GM18867 (cell line): ENCODE data around the gene PACS1.
A peak's percentile ranks its signal among the peaks of the same experiment; 100 is the strongest.
"Not testable (repeated sequence)": the region's sequence is repeated elsewhere in the genome, so short reads cannot be mapped to it uniquely, and the experiment has no call there.

Source experiments
- ATAC-seq: cut with Tn5 transposase; IDR thresholded peaks from one replicate; pipeline ENCODE4 v1.9.1; 2021; ENCODE audit warnings: mild to moderate bottlenecking, moderate library complexity; ENCODE audit not compliant: unreplicated experiment

The PACS1 gene

DNA sequence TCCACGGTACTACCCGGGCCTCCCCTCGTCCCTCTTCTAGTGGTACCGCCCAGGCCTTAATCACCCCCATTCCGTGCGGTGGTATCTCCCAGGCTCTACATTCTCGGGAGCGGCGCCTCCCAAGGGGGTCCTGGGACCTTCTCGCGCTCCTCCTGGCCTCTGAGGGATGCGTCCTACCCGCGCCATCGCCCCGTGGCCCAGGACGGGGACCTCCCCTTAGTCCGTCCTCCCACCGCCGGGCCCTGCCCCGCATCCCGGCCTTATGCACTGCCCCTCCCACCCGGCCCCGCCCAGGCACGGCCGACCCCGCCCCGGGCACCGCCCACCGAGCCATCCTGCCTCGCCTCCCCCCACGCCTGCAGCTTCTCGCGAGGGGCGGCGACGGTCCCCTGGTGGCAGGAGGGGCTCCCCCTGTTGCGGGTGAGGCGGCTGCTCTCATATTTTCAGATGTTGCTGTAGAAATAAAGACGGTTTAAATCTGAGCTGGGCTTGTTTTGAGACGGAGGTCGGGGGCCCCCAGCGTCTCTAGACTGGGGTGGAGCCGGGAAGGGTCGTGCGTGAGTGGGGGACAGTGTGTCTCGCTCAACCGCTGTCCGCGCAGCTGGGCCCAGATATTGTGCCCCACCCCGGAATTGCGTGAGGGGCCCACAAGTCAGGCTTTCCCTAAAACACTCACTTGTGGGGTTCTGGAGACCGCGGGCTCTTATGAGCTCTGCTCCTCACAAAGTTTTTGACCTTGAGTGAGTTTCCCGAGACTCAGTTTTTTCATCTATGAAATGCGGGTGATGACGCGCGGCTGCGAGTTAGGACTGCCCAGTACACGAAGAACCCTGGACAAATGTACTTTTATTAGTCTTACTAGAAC lies 197.5 kb downstream of the PACS1 start:
- peak; percentile 50 for ATAC-seq

DNA sequence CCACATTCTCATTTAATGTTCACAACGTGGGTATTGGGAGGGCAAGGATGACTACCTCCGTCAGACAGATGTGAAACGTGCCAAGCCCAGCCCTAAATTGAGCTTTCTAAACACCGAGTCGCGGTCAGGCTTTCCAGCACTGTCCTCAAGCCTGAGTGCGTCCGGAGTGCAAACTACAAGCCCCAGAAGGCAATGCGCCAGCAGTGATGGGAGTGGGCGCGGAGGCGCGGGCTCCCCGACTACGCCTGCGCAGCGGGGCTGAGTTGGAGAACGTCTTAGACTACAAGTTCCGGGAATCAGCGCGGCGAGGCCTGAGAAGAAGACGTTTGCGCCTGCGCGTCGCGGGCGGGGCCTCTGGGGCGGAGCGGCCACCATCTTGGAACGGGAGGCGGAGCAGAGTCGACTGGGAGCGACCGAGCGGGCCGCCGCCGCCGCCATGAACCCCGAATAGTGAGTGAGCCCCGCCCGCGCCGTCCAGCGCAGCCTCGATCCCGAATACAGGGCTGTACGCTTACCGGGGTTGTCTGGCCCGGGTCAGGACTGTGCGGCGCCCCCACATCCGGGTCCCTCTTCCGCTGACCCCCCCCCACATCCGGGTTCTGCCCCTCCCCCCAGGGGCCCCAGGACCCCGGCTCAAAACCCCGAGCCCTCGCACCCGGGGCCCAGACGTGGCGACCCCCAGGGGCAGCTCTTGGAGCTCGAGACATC lies 198.3 kb downstream of the PACS1 start, which contains the start of gene RAB1B:
Gene RAB1B, plus strand, starts transcription at position 396 of the 708 bp plus-strand sequence. Its CDS starts 41 bp downstream, at position 437.
- ATAC-seq = peak; percentile 76

DNA sequence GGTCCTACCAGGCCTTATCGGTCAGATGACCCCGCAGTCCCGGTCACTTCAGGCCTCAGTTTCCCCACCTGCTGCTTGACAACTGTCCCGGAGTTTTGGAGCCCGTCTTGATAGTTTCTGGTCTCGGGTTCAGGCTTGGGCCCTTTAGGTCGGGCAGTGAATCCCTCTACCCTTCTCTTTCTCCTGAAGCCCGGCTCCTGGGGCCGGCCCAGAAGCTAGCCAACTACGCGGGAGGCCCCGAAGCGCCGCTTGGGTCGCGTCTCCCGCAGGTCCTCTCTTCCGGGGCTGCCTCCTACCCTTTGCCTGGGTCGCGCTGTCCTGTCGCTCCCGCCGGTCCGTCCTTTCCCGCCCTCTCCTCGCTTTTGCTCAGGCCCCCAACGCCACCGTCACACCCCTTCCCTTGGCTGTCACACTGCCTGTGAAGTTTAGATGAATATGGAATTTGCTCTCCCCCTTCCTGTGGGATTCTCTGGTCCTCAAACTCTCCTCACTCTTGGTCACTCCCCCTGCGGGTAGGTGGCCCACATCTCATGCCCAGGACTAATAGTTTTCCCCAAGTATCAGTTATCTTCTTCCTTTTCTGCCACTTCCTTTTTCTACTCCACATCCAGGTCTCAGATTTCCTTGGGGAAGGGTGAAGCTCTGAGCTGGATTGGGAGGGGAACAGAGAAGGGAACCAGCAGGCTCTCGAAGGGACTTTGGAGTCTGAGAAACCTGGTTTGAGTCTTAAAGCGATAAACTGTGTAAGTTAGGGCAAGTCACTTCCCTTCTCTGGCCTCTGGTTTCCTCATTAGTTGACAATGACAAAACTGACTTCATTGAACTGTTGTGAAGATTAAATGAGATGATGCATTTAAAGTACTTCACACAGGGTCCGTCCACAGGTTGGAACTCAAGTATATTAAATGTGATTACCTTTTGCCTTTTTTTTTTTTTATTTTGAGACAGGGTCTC lies 199.2 kb downstream of the PACS1 start:
- no peak for ATAC-seq

DNA sequence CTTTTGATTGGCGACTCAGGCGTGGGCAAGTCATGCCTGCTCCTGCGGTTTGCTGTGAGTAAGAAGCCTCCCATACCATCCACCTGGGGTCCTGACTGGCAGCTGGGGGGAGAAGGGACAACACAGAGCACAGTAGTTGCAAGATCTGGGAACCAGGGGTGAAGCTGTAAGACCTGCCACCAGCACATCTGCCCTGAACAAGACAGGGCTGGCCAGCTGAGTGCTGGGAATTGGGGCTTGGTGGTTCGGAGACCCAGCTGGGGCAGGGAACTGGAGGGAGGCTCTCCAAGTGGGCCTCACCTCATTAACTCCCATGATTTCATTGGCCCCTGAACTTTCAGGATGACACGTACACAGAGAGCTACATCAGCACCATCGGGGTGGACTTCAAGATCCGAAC lies 201.7 kb downstream of the PACS1 start:
- no peak for ATAC-seq

DNA sequence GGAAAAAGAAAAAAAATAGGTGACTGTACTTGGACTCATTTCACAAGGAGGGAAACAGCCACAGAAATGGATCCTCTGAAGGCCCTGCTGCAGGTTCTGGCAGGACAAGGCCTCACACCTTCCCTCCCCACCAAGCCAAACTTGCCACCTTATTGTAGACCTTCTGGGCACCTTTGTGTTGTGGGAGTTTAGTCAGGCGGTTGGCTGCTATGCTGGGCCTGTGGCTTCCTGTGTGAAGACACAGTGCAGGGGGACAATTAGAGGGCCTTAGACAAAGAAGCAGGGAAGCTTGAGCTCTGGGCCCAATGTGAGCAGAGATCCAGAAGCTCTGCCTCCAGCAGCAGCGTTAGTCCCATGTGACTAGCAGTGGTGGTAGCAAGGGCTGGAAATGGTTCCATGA lies 202.5 kb downstream of the PACS1 start:
- no peak for ATAC-seq

DNA sequence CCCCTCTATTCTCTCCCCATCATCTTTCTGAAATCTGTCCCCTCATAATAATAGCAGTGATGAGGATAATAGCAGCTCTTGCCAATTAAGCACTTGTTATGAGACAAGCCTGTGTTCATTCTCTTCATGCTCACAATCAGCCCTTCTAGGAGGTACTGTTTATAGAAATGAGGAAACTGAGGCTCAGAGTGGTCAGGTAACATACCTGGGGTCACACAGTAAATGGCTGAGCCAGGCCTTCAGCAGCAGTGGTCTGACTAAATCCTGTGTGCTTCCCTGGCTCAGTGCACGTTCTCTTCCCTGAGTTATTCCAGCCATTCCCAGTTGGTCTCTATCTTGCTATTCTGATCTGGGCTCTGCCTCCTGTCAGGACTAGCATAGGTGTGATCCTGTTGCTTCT lies 204.1 kb downstream of the PACS1 start:
- ATAC-seq = no peak

DNA sequence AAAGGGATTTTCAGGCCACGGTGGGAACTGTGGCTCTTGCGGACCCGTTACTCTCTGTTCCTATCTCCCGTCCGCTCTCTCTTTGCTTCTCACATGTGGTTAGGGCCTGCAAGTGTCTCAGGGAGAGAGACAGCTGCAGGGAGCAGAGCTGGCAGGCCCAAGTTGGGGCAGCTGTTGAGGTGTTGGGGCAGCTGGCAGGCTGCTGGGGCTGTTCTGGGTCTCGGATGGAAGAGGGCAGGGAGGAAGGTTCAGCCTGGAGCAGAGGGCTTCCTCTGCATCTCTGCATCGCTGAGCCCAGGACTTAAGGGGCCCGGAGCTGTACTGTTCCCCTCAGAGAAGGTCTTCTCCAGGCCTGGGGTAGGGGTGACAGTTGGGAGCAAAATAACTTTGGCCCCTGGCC lies 205.3 kb downstream of the PACS1 start:
- no peak for ATAC-seq

DNA sequence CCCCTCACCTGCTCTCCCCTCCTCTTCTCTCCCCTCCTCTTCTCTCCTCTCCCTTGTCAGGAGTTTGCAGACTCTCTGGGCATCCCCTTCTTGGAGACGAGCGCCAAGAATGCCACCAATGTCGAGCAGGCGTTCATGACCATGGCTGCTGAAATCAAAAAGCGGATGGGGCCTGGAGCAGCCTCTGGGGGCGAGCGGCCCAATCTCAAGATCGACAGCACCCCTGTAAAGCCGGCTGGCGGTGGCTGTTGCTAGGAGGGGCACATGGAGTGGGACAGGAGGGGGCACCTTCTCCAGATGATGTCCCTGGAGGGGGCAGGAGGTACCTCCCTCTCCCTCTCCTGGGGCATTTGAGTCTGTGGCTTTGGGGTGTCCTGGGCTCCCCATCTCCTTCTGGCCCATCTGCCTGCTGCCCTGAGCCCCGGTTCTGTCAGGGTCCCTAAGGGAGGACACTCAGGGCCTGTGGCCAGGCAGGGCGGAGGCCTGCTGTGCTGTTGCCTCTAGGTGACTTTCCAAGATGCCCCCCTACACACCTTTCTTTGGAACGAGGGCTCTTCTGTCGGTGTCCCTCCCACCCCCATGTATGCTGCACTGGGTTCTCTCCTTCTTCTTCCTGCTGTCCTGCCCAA lies 206.0 kb downstream of the PACS1 start:
- no peak for ATAC-seq

DNA sequence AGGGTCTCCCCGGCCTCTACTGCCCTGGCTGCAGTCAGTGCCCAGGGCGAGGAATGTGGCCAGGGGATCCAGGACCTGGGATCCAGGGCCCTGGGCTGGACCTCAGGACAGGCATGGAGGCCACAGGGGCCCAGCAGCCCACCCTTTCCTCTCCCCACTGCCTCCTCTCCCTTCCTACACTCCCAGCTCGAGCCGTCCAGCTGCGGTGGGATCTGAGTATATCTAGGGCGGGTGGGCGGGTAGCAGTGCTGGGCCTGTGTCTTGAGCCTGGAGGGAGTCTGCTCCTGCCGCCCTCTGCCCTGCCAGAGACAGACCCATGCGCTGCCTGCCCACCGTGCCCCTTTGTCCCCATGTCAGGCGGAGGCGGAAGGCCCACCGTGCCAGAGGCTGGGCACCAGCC lies 206.5 kb downstream of the PACS1 start:
- not testable (repeated sequence) for ATAC-seq

DNA sequence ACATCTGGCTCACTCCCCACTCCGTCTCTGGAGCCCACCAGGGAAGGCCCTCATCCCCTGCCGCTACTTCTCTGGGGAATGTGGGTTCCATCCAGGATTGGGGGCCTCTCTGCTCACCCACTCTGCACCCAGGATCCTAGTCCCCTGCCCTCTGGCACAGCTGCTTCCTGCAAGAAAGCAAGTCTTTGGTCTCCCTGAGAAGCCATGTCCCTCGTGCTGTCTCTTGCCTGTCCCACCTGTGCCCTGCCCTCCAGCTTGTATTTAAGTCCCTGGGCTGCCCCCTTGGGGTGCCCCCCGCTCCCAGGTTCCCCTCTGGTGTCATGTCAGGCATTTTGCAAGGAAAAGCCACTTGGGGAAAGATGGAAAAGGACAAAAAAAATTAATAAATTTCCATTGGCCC lies 207.0 kb downstream of the PACS1 start:
- not testable (repeated sequence) for ATAC-seq

DNA sequence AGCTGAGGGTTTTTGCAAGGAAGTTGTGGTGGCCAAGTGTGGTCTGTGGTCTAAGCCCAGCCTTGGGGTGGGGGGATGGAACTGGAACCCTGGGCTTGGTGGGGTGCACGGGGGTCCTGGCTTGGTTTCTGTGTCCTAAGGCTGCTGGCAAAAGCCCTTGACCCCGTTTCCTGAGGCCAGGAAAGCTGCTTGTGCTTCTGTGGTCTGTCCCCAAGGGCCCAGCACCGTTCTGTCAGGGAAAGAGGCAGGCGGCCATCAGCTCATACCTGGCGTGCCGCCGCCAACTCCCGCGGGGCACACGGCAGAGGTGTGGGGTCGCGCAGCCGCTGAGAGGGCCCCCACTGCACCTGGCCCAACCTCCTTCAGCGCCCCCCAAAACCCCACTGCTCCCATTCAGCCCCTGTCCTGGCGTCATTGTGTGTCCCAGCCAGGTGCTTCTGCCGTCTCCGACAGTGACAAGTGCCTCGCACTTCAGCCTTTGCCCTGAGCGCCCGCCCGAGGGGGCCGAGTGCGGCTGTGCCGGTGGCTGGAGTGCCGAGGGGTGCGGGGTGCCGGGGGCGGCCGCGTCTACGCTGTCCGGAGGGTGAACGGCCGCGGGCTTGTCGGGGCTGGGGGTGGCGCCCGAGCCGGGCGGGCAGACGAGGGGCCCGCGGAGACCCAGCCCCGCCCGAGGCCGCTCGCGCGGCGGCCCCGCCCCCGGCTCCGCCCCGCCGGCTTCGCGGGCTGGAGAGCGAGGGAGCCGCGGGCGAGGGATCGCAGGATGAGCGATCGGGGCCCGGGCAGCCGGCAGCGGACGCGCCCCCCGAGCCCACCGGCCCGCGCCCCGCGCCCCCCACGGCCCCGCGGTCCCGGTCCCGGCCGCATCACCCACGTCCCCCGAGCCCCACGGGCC lies 207.6 kb downstream of the PACS1 start, which contains the start of gene CNIH2:
Gene CNIH2, plus strand, starts transcription at position 705 of the 892 bp plus-strand sequence. CDS start 282 bp downstream, outside the sequence.
- no peak for ATAC-seq

DNA sequence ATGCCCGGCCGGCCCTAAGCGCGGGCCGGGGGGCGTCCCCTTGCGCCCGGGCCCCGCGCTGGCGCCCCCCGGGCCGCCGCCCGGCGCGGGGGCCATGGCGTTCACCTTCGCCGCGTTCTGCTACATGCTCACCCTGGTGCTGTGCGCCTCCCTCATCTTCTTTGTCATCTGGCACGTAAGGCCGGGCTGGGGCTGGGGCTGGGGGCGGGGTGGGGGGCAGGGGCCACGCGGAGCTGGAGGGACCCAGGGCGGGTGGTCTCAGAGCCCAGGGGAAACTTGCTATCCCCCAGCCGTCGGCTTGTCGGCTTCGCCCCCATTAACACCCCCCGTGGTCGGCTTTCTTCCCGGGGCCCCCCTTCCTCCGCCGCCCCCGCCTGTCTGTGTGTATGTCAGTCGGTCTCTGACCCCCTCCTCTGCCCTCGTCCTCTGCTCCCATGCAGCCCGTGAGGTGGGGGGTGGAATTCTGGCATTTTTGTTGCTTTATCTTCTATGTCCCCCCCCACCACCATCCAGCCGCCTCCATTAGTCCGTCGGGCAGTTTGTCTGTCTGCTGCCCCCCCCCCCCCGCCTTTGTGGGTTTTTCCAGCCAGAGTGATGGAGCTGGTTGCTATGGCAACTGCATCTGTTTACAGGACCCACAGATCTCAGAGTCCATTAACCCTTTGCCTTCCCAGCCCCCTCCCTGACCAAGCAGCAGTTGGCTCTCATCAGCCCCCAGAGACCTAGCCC lies 208.5 kb downstream of the PACS1 start:
- ATAC-seq = no peak

DNA sequence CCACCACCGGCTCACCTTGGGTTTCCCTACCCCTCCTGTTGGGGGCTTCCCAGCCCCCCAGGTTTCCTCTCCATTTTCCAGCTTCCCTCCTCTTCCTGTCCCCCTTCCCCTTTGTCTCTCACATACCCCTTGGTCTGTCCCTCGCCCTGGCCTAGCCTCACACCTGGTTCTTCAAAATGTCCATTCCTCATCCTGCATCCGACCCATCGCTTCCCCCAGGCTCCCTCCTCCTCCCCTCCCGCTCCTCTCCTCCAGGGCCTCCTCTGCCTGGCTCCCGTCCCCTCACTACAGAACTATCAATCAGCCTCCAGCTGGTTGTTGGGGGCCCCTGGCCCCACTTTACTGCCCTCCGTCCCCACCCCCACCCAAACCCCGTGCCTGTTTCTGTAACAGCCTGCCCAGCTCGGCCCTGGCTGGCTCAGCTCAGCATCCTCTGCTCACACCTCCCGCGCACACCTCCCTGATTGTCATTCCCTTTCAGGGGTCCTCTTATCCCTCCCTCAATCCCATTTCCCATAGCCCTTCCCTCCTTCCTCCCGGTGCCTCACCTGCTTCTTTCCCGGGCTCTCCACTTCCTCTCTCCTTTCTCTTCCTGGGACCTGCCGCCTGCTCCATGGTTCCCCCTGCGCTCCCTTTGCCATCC lies 209.1 kb downstream of the PACS1 start:
- no peak for ATAC-seq

DNA sequence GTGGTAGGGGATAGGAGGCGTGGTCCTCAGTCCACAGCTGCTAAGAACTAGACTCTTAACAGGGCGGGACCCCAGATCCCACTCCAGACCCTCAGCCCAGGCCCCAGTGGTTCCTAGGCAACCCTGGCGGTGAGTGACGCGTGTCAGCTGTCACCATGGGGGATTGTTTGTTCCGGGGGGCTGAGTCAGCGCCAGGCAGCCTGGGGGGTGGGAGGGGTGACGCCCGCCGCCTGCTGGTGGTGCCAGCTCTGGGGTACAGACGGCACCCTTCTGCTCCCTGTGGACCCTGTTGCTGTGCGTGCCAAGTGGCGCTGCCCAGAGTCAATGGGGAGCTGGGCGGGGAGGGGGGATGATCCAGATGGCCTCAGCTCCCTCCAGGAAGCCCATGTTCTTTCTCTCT lies 210.4 kb downstream of the PACS1 start:
- no peak for ATAC-seq

DNA sequence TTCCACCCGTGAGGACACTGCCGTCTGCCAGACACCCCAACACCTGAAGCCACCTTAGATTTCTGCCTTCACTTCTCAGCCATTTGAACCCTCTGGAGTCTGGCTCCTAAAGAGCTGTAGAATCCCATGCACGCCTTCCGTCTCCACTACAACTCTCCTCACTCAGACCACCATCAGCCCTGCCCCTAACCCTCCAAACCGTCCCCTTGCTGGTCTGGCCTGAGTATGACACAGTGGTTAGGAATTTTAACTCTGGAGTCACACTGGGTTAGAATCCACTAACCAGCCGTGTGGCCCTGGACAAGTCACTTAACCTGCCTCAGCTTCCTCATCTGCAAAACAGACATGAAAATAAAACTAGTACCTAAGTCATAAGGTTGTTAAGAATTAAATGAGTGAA lies 210.9 kb downstream of the PACS1 start:
- ATAC-seq = no peak

DNA sequence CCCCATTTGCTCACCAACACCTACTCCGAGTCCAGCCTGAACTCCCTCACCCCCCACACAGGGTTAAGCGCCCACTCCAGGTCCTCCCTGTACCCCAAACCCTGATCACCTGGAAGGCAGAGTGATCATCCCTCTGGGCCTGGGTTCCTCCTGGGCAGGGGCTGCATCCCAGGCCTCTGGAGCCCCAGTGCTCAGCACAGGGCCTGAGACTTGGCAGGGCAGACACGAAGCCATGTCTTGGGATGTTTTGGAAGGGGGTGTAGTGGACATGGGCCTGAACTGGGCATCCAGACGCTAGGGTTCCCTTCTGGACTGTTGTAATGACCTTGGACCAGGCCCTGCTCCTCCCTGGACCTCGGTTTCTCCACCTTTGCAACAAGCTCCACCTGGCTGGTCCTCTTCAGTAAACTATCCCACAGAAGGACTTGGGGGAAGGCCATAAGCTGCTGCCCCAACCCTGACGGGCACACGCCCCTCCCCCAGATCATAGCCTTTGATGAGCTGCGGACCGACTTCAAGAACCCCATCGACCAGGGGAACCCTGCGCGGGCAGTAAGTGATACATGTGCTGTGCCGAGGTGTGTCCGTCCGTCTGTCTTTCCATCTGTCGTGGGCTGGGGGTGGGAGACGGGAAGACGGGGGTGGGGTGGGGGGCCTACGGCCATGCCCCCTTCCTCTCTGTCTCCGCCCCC lies 211.8 kb downstream of the PACS1 start:
- no peak for ATAC-seq
